HEK293T (cell line): ENCODE results near the gene CTDSPL.

ENCODE experiments used
- ELF4 ChIP-seq: fragments of 450-650 bp; IDR thresholded peaks from 2 replicates; pipeline ENCODE4 v1.6.1; 2017; ENCODE audit warnings: antibody characterized with exemption
- FOXM1 ChIP-seq: fragments of 450-650 bp; IDR thresholded peaks from 2 replicates; pipeline ENCODE4 v1.6.1; 2017; ENCODE audit warnings: mild to moderate bottlenecking, borderline replicate concordance
- NFRKB ChIP-seq: fragments of 450-650 bp; IDR thresholded peaks from 2 replicates; pipeline ENCODE4 v1.6.1; 2016; ENCODE audit warnings: mild to moderate bottlenecking, moderate library complexity
- TARDBP ChIP-seq: fragments of 450-650 bp; IDR thresholded peaks from 2 replicates; pipeline ENCODE4 v1.6.1; 2016

GRCh38 chr3:38003817-38004414, 142.2 kb downstream of the CTDSPL start:
- TF ChIP-seq ELF4, result no peak
- no peak for TF ChIP-seq TARDBP
- TF ChIP-seq NFRKB, result no peak
- no peak for TF ChIP-seq FOXM1
